IMR-90 (cell line): ENCODE data around the gene PIM3. TPM values are rescaled to one million over a fixed set of nuclear protein-coding genes. Genes with fewer than 3 reads are reported as not detected.

Experiments used
- ATAC-seq: fragments of 200-7000 bp; cut with Tn5 transposase; 2 replicates; pipeline ENCODE4 v1.9.1; 2020; ENCODE audit warnings: low read depth, mild to moderate bottlenecking, moderate library complexity
- BruUV-seq: library from RNA; stranded (reverse); fragments of 400-500 nt; replicated peaks from 2 replicates; lab custom pipeline; 2021; lab: Mats Ljungman, UMichigan
- CTCF ChIA-PET: fragments of 300-600 bp; formaldehyde crosslinking; extraction: SDS; loops from one replicate; lab custom pipeline; 2021; ENCODE audit warnings: antibody characterized with exemption; lab: Yijun Ruan, JAX
- POLR2A ChIA-PET: fragments of 300-600 bp; sonication (Branson Sonifier 250); formaldehyde crosslinking; loops from one replicate; lab custom pipeline; 2022; ENCODE audit warnings: antibody characterized with exemption; ENCODE audit not compliant: unreplicated experiment; lab: Charles Lee
- DNase-seq: peaks from one replicate; pipeline ENCODE4 v3.0.0; 2013
- H2AFZ ChIP-seq: replicated peaks from 2 replicates; pipeline ENCODE3; 2013; ENCODE audit warnings: low read length, mild to moderate bottlenecking; ENCODE audit not compliant: poor library complexity
- H2AK5ac ChIP-seq: 2 replicates; pipeline ENCODE4 v1.6.1; 2013; ENCODE audit warnings: low read depth, low read length, inconsistent platforms
- H2AK9ac ChIP-seq: replicated peaks from 2 replicates; pipeline ENCODE3; 2013; ENCODE audit warnings: mild to moderate bottlenecking, low read depth, low read length, moderate library complexity; ENCODE audit not compliant: poor library complexity
- H2BK120ac ChIP-seq: 2 replicates; pipeline ENCODE4 v1.6.1; 2013; ENCODE audit warnings: low read depth, low read length, inconsistent platforms
- H2BK15ac ChIP-seq: 3 replicates; pipeline ENCODE4 v1.6.1; 2013; ENCODE audit warnings: low read depth, low read length, inconsistent platforms
- H2BK20ac ChIP-seq: 2 replicates; pipeline ENCODE4 v1.6.1; 2013; ENCODE audit warnings: low read depth, mild to moderate bottlenecking, inconsistent platforms, low read length, moderate library complexity
- H2BK5ac ChIP-seq: 2 replicates; pipeline ENCODE4 v1.6.1; 2013; ENCODE audit warnings: mild to moderate bottlenecking, low read depth, low read length, inconsistent platforms; ENCODE audit not compliant: poor library complexity, severe bottlenecking
- H3K14ac ChIP-seq: replicated peaks from 2 replicates; pipeline ENCODE4 v1.6.1; 2013; ENCODE audit warnings: low read depth, low read length, inconsistent platforms
- H3K18ac ChIP-seq: 2 replicates; pipeline ENCODE4 v1.6.1; 2013; ENCODE audit warnings: low read depth, low read length, control low read depth
- H3K23ac ChIP-seq: 2 replicates; pipeline ENCODE4 v1.6.1; 2013; ENCODE audit warnings: low read depth, low read length, inconsistent platforms
- H3K27ac ChIP-seq: 2 replicates; pipeline ENCODE4 v1.5.1; 2013; ENCODE audit warnings: mild to moderate bottlenecking, control low read depth, low read length; ENCODE audit not compliant: insufficient read depth
- H3K27me3 ChIP-seq: 2 replicates; pipeline ENCODE4 v1.6.1; 2013; ENCODE audit warnings: low read length; ENCODE audit not compliant: control insufficient read depth, insufficient read depth
- H3K36me3 ChIP-seq: 2 replicates; pipeline ENCODE4 v1.6.1; 2013; ENCODE audit warnings: low read length, mixed read lengths; ENCODE audit not compliant: control insufficient read depth, insufficient read depth
- H3K4ac ChIP-seq: 2 replicates; pipeline ENCODE4 v1.6.1; 2013; ENCODE audit warnings: low read depth, low read length, inconsistent platforms
- H3K4me1 ChIP-seq: 2 replicates; pipeline ENCODE4 v1.6.1; 2013; ENCODE audit warnings: low read length, mixed read lengths; ENCODE audit not compliant: control insufficient read depth, insufficient read depth
- H3K4me2 ChIP-seq: 2 replicates; pipeline ENCODE4 v1.6.1; 2013; ENCODE audit warnings: low read depth, mild to moderate bottlenecking, control low read depth, low read length, moderate library complexity
- H3K4me3 ChIP-seq: 2 replicates; pipeline ENCODE4 v1.5.1; 2013; ENCODE audit warnings: low read depth, mild to moderate bottlenecking, control low read depth, low read length, moderate library complexity; ENCODE audit not compliant: insufficient read depth
- H3K56ac ChIP-seq: 2 replicates; pipeline ENCODE4 v1.6.1; 2013; ENCODE audit warnings: low read length, inconsistent platforms; ENCODE audit not compliant: insufficient read depth; ENCODE audit errors: extremely low read depth
- H3K79me1 ChIP-seq, 2 experiments: 2 replicates each; pipeline ENCODE4 v1.6.1; 2013; ENCODE audit warnings: low read length in 2 of 2, inconsistent platforms in 1 of 2, low read depth in 1 of 2
- H3K9ac ChIP-seq: 2 replicates; pipeline ENCODE4 v1.6.1; 2013; ENCODE audit warnings: low read depth, low read length, control low read depth
- H3K9me1 ChIP-seq: 2 replicates; pipeline ENCODE4 v1.6.1; 2013; ENCODE audit warnings: low read length, inconsistent platforms; ENCODE audit not compliant: insufficient read depth
- H3K9me3 ChIP-seq: 2 replicates; pipeline ENCODE4 v1.6.1; 2013; ENCODE audit warnings: low read length; ENCODE audit not compliant: control insufficient read depth, insufficient read depth
- H4K20me1 ChIP-seq: 2 replicates; pipeline ENCODE4 v1.6.1; 2013; ENCODE audit warnings: low read length, inconsistent platforms; ENCODE audit not compliant: insufficient read depth
- H4K5ac ChIP-seq: 2 replicates; pipeline ENCODE4 v1.6.1; 2013; ENCODE audit warnings: mild to moderate bottlenecking, low read depth, low read length, control low read depth
- H4K8ac ChIP-seq, 2 experiments: 2 replicates each; pipeline ENCODE4 v1.6.1; 2013; ENCODE audit warnings: low read depth in 2 of 2, low read length in 2 of 2, control low read depth in 1 of 2, inconsistent platforms in 1 of 2
- H4K91ac ChIP-seq: 2 replicates; pipeline ENCODE4 v1.6.1; 2013; ENCODE audit warnings: low read depth, low read length, inconsistent platforms; ENCODE audit not compliant: insufficient read depth
- BHLHE40 ChIP-seq: fragments of 150-350 bp; IDR thresholded peaks from 2 replicates; pipeline ENCODE4 v1.6.1; 2016; ENCODE audit warnings: mild to moderate bottlenecking, low read depth, low read length
- FOS ChIP-seq: fragments of 150-350 bp; IDR thresholded peaks from 2 replicates; pipeline ENCODE4 v1.6.1; 2016; ENCODE audit warnings: low read depth, low read length
- MAFK ChIP-seq: IDR thresholded peaks from 2 replicates; pipeline ENCODE4 v1.6.1; 2012; ENCODE audit warnings: low read depth, low read length, improper control_type of control experiment
- MAZ ChIP-seq: IDR thresholded peaks from 2 replicates; pipeline ENCODE4 v1.6.1; 2012; ENCODE audit warnings: low read depth, mild to moderate bottlenecking, low read length, improper control_type of control experiment, moderate library complexity, borderline replicate concordance
- MXI1 ChIP-seq: IDR thresholded peaks from 2 replicates; pipeline ENCODE4 v1.6.1; 2012; ENCODE audit warnings: low read depth, mild to moderate bottlenecking, low read length, moderate library complexity, borderline replicate concordance
- NFE2L2 ChIP-seq: fragments of 150-350 bp; IDR thresholded peaks from 2 replicates; pipeline ENCODE4 v1.6.1; 2016; ENCODE audit warnings: low read depth, mild to moderate bottlenecking, low read length
- POLR2A ChIP-seq: IDR thresholded peaks from 2 replicates; pipeline ENCODE4 v1.6.1; 2012; ENCODE audit warnings: mild to moderate bottlenecking, low read depth, low read length
- RAD21 ChIP-seq: IDR thresholded peaks from 2 replicates; pipeline ENCODE4 v1.6.1; 2012; ENCODE audit warnings: low read length, improper control_type of control experiment
- RCOR1 ChIP-seq: IDR thresholded peaks from 2 replicates; pipeline ENCODE4 v1.6.1; 2012; ENCODE audit warnings: mild to moderate bottlenecking, low read length, improper control_type of control experiment; ENCODE audit not compliant: insufficient replicate concordance
- RFX5 ChIP-seq: IDR thresholded peaks from 2 replicates; pipeline ENCODE4 v1.8.0; 2012; ENCODE audit warnings: low read depth, mild to moderate bottlenecking, low read length, moderate library complexity
- SMC3 ChIP-seq: fragments of 150-350 bp; IDR thresholded peaks from 2 replicates; pipeline ENCODE4 v1.6.1; 2016; ENCODE audit warnings: low read depth, mild to moderate bottlenecking, antibody characterized with exemption, low read length, moderate library complexity
- USF2 ChIP-seq: fragments of 150-350 bp; IDR thresholded peaks from 2 replicates; pipeline ENCODE4 v1.6.1; 2017; ENCODE audit warnings: mild to moderate bottlenecking, antibody characterized with exemption, low read length, low read depth
- WGBS, 2 experiments: methylation state at CpG; one replicate each; pipeline versions ENCODE4 v1.1.5 to v1.1.7; 2013; ENCODE audit warnings: missing lambda C conversion rate in 2 of 2; ENCODE audit not compliant: insufficient read length in 1 of 2; ENCODE audit errors: extremely low coverage in 2 of 2; 5-methylcytosine and 5-hydroxymethylcytosine counted together
- dilution Hi-C: fragments of 300-500 bp; cut with HindIII; formaldehyde crosslinking; loops from one replicate; pipeline ENCODE4 v1.14.3; 2018; ENCODE audit warnings: low sequenced_read_pairs; ENCODE audit not compliant: unreplicated experiment
- in situ Hi-C: fragments of 300-500 bp; cut with MboI; formaldehyde crosslinking; loops from 3 replicates; pipeline ENCODE4 v1.14.3; 2019; ENCODE audit warnings: low sequenced_read_pairs, inconsistent platforms, mixed read lengths
- intact Hi-C: fragments of 100-400 bp; cut with micrococcal nuclease; formaldehyde crosslinking; loops from 2 replicates; pipeline ENCODE4 v1.10.0; 2022
- polyA plus RNA-seq, 3 experiments: library from polyadenylated mRNA; depleted of rRNA; stranded (reverse); fragments of >200 nt; gene quantifications; 2 replicates each; pipeline ENCODE4 v1.2.3, GENCODE V29; 2012; ENCODE audit warnings: low replicate concordance in 1 of 3
- total RNA-seq: library from RNA; depleted of rRNA; stranded (reverse); fragments of >200 nt; gene quantifications from 2 replicates; pipeline ENCODE4 v1.2.3, GENCODE V29; 2012
- TF ChIP-seq, protein P1 (sequence below): fragments of 150-350 bp; IDR thresholded peaks from 2 replicates; pipeline ENCODE4 v1.6.1; 2016; ENCODE audit warnings: low read depth, mild to moderate bottlenecking, low read length, moderate library complexity, borderline replicate concordance
- TF ChIP-seq, protein P2 (sequence below): conservative IDR thresholded peaks from 2 replicates; pipeline ENCODE4 v1.5.1; 2012; ENCODE audit warnings: mild to moderate bottlenecking, low read depth, low read length, improper control_type of control experiment

PIM3 gene
- total and polyA plus RNA-seq, 2 of the 4 experiments (the other 2 are of a cell fraction), result 8.6 to 24.7 TPM

DNA sequence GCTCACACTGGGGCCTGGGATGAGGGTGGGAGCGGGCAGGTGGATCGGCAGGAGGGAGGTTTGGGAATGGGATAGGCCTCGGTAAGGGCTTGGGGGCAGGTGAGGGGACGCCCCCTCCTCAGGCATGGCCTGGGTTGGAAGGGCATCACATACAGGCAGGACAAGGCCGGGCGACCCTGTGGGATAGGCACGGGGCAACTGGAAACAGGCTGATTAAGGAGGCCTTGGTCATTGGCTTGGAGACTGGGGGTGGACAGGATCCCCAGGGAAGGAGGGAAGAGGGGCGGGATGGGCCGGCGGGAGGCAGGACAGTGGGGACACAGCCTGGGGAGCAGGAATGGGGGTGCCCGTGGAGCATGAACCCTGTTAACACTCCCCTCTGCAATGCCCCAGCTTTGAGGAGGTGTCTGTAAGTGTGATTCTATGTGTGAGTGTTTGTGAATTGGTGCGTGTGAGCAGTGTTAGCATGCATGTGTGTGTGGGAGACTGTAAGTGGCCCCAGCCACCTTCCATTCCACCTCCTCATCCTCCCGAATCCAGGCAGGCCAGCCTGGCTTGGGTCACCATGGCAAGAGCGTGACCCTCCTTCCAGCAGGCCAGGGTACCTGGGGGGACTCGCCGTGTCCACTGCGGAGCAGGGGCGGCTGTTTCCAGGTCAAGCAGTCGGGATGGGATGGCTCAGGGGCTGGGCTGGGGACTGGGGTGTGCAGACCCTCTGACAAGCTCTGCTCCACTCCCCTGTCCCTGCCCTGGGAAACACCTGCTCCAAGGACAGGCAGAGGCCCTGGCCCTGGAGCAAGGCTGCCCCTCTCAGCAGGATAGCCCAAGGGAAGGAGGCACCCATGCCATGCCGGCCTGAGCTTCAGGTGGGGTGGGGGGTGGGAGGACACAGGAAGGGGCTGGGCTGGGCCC is 3.4 kb upstream of the PIM3 start:
- no TSS peak for BruUV-seq
- H2BK5ac ChIP-seq, result no peak overlapping the region
- H3K4me3 ChIP-seq, result no peak overlapping the region
- CTCF ChIA-PET, result no interaction called here
- H3K4ac ChIP-seq, result peak overlapping the region; percentile 34; the same call in 1 of the 2 replicates
- ATAC-seq, result no peak
- no peak overlapping the region for H3K14ac ChIP-seq
- no peak overlapping the region for H4K5ac ChIP-seq
- peak overlapping the region; percentile 83 for H2AK5ac ChIP-seq
- in situ Hi-C loops (no loop called here), intact Hi-C loops (no loop called here), dilution Hi-C loops (no loop called here)
- 100% methylated on average over 3 of the region's 20 CpGs; no CpG with 5 or more reads in 1 of the 2 experiments for WGBS, 2 experiments
- H2AK9ac ChIP-seq, result peak overlapping the region; percentile 65
- DNase-seq, result no peak
- H3K79me1 ChIP-seq, result peaks cover 4 to 7% of the 10 kb centered on the region in 2 experiments; a peak in 2 of 4 replicates
- no peak overlapping the region for H3K4me2 ChIP-seq
- H3K36me3 ChIP-seq, result peaks cover 5% of the 10 kb centered on the region; the same call in 1 of the 2 replicates
- H2AFZ ChIP-seq, result no peak overlapping the region
- H2BK20ac ChIP-seq, result no peak overlapping the region
- POLR2A ChIA-PET, result no interaction called here
- peaks cover 14% of the 10 kb centered on the region for H3K9me1 ChIP-seq
- peaks cover 13% of the 10 kb centered on the region for H4K20me1 ChIP-seq
- peaks cover 28% of the 10 kb centered on the region for H3K4me1 ChIP-seq
- H3K27ac ChIP-seq, result no peak overlapping the region
- no peak overlapping the region for H4K8ac ChIP-seq
- no peak overlapping the region for H3K23ac ChIP-seq
- no peaks in the 10 kb centered on the region for H3K9me3 ChIP-seq
- H3K56ac ChIP-seq, result no peak overlapping the region
- no peak overlapping the region; the same call in 2 of the 3 replicates for H2BK15ac ChIP-seq
- no peaks in the 10 kb centered on the region for H3K27me3 ChIP-seq
- no peak overlapping the region for H4K91ac ChIP-seq
- no peak overlapping the region for H2BK120ac ChIP-seq
- H3K9ac ChIP-seq, result no peak overlapping the region
- H3K18ac ChIP-seq, result no peak overlapping the region
- no peak for TF ChIP-seq MXI1
- TF ChIP-seq, protein P1, sequence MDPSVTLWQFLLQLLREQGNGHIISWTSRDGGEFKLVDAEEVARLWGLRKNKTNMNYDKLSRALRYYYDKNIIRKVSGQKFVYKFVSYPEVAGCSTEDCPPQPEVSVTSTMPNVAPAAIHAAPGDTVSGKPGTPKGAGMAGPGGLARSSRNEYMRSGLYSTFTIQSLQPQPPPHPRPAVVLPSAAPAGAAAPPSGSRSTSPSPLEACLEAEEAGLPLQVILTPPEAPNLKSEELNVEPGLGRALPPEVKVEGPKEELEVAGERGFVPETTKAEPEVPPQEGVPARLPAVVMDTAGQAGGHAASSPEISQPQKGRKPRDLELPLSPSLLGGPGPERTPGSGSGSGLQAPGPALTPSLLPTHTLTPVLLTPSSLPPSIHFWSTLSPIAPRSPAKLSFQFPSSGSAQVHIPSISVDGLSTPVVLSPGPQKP, result no peak
- TF ChIP-seq NFE2L2, result no peak
- no peak for TF ChIP-seq POLR2A
- no peak for TF ChIP-seq USF2
- TF ChIP-seq, protein P2, sequence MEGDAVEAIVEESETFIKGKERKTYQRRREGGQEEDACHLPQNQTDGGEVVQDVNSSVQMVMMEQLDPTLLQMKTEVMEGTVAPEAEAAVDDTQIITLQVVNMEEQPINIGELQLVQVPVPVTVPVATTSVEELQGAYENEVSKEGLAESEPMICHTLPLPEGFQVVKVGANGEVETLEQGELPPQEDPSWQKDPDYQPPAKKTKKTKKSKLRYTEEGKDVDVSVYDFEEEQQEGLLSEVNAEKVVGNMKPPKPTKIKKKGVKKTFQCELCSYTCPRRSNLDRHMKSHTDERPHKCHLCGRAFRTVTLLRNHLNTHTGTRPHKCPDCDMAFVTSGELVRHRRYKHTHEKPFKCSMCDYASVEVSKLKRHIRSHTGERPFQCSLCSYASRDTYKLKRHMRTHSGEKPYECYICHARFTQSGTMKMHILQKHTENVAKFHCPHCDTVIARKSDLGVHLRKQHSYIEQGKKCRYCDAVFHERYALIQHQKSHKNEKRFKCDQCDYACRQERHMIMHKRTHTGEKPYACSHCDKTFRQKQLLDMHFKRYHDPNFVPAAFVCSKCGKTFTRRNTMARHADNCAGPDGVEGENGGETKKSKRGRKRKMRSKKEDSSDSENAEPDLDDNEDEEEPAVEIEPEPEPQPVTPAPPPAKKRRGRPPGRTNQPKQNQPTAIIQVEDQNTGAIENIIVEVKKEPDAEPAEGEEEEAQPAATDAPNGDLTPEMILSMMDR, result no peak
- no peak for TF ChIP-seq RAD21
- no peak for TF ChIP-seq RFX5
- no peak for TF ChIP-seq FOS
- TF ChIP-seq RCOR1, result no peak
- no peak for TF ChIP-seq MAFK
- no peak for TF ChIP-seq BHLHE40
- TF ChIP-seq MAZ, result no peak
- no peak for TF ChIP-seq SMC3
